Left lung (tissue), 10 donors: Measurements from ENCODE around the gene TBX4. TPM values are rescaled to one million over a fixed set of nuclear protein-coding genes. Genes with fewer than 3 reads are reported as not detected.

ENCODE experiments used
- ATAC-seq: fragments of 200-7000 bp; cut with Tn5 transposase; one replicate; pipeline ENCODE4 v1.9.1; 2020; ENCODE audit warnings: moderate library complexity
- DNase-seq, 4 donors: peaks; one replicate each; pipeline ENCODE4 v3.0.0-alpha.2; 2013 to 2020
- H3K27ac ChIP-seq, 2 donors: fragments of 200-600 bp; sonication (generic) in 1 of 2; one replicate each; pipeline versions ENCODE4 v1.5.0 to v1.8.0; 2020 to 2021
- H3K27me3 ChIP-seq, 2 donors: fragments of 200-600 bp; sonication (generic) in 1 of 2; one replicate each; pipeline versions ENCODE4 v1.5.0 to v1.8.0; 2020 to 2021
- H3K36me3 ChIP-seq, 2 donors: fragments of 200-600 bp; sonication (generic) in 1 of 2; one replicate each; pipeline versions ENCODE4 v1.5.0 to v1.8.0; 2020 to 2021
- H3K4me1 ChIP-seq, 2 donors: fragments of 200-600 bp; one replicate each; pipeline ENCODE4 v1.8.0; 2021
- H3K4me3 ChIP-seq, 2 donors: fragments of 200-600 bp; sonication (generic) in 1 of 2; one replicate each; pipeline versions ENCODE4 v1.5.0 to v1.8.0; 2020 to 2021; ENCODE audit warnings: mild to moderate bottlenecking in 1 of 2
- H3K9me3 ChIP-seq, 2 donors: fragments of 200-600 bp; sonication (generic) in 1 of 2; one replicate each; pipeline versions ENCODE4 v1.5.0 to v1.8.0; 2020 to 2021
- intact Hi-C, 2 donors: fragments of 100-400 bp; cut with DNase I; formaldehyde crosslinking; loops; one replicate each; pipeline versions ENCODE4 v1.11.2 to v1.14.2; 2022
- polyA plus RNA-seq, 6 donors: library from polyadenylated mRNA; unstranded; fragments of 120-200 nt; gene quantifications; one replicate each; pipeline ENCODE4 v1.2.1, GENCODE V29; 2013; ENCODE audit not compliant: insufficient read length in 6 of 6
- total RNA-seq, 2 donors: library from RNA; stranded (reverse); fragmentation: NEBNext Ultra II Directional; extraction: Animal tissue kit (Norgen Biotek cat#: 25700); gene quantifications; one replicate each; pipeline ENCODE4 v1.2.1, GENCODE V29; 2021
- TF ChIP-seq, protein P1 (sequence below), 2 donors: fragments of 200-600 bp; sonication (generic) in 1 of 2; IDR thresholded peaks; one replicate each; pipeline versions ENCODE4 v1.5.0 to v1.8.0; 2021; ENCODE audit warnings: antibody characterized with exemption in 2 of 2
- donor health status: DM: no; HTN: yes; CAD: no.
- donor health status: DM: no; HTN: no; CAD: no.

The TBX4 gene
- total and polyA plus RNA-seq, 8 donors: 21.2 to 190 (median 162) TPM

DNA sequence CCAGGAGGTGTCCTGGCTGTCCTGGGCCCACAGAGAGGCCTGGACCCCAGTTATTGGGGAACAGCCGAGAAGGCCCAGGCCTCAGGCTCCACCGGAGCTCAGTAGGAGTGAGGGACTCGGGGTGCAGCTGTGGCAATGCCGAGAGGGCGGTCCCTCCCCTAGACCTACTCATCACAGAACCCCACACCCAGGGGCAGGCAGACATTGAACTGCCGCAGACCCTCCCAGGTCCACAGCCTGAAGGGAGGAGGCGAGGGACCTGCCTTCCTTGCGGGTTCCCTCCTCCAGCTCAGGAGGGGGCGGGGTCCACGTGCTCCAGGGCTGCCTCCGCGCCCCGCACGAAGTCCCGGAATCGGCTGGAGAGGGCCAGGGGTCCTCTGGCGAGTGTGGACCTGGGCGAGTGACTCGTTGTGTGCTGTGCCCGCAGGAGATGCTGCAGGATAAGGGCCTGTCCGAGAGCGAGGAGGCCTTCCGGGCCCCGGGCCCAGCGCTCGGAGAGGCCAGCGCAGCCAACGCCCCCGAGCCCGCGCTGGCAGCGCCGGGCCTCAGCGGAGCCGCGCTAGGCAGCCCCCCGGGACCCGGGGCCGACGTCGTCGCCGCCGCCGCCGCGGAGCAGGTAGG is 3.9 kb downstream of the TBX4 start:
- Histone ChIP-seq H3K27me3 (peaks cover 88 to 100% of the 10 kb centered on the region in 2 donors), H3K27ac (peak overlapping the region; percentile 70 to 86), H3K4me1 (peaks cover 13 to 19% of the 10 kb centered on the region in 2 donors), H3K36me3 (no peaks in the 10 kb centered on the region), H3K4me3 (peak overlapping the region; percentile 33 to 35), H3K9me3 (no peaks in the 10 kb centered on the region)
- ATAC-seq (no peak), DNase-seq (peak in 2 of 4 donors; percentile 48 to 71)
- TF ChIP-seq, protein P1, sequence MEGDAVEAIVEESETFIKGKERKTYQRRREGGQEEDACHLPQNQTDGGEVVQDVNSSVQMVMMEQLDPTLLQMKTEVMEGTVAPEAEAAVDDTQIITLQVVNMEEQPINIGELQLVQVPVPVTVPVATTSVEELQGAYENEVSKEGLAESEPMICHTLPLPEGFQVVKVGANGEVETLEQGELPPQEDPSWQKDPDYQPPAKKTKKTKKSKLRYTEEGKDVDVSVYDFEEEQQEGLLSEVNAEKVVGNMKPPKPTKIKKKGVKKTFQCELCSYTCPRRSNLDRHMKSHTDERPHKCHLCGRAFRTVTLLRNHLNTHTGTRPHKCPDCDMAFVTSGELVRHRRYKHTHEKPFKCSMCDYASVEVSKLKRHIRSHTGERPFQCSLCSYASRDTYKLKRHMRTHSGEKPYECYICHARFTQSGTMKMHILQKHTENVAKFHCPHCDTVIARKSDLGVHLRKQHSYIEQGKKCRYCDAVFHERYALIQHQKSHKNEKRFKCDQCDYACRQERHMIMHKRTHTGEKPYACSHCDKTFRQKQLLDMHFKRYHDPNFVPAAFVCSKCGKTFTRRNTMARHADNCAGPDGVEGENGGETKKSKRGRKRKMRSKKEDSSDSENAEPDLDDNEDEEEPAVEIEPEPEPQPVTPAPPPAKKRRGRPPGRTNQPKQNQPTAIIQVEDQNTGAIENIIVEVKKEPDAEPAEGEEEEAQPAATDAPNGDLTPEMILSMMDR (IDR thresholded peaks at IDR 0.05): no peak
- intact Hi-C loops: no loop called here

DNA sequence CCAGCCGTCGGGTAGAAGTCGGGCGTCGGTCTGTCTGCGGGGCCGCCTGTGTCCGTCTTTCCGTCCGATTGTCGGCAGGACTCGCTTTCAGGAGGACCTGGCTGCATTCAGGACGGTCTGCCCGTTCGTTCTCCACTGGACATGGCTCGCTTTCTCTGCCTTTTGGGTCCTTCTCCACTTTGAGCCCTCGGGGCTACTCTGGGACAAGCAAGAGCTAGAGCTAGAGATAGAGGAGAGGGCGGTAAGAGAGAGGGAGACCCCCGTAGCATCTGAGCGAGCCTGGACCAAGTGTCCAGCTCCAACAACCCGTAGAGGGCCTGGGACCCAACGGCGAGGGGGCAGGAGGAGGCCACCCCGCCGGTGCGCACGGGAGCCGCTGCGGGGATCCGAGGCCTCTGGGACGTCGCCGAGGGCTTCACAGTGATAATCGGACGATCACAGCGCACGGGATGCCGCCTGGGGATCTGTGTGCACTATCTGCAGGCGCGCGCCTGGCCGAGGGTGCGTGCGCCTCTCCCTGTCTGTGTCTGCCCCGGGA is 4.5 kb downstream of the TBX4 start:
- Histone ChIP-seq H3K9me3 (no peaks in the 10 kb centered on the region), H3K27ac (peak overlapping the region; percentile 70 to 86), H3K36me3 (no peaks in the 10 kb centered on the region), H3K4me3 (peak overlapping the region; percentile 33 to 35), H3K4me1 (peaks cover 10 to 18% of the 10 kb centered on the region in 2 donors), H3K27me3 (peaks cover 88 to 100% of the 10 kb centered on the region in 2 donors)
- TF ChIP-seq, protein P1 (IDR thresholded peaks at IDR 0.05): no peak
- no peak for DNase-seq
- intact Hi-C loops: no loop called here
- ATAC-seq: no peak

DNA sequence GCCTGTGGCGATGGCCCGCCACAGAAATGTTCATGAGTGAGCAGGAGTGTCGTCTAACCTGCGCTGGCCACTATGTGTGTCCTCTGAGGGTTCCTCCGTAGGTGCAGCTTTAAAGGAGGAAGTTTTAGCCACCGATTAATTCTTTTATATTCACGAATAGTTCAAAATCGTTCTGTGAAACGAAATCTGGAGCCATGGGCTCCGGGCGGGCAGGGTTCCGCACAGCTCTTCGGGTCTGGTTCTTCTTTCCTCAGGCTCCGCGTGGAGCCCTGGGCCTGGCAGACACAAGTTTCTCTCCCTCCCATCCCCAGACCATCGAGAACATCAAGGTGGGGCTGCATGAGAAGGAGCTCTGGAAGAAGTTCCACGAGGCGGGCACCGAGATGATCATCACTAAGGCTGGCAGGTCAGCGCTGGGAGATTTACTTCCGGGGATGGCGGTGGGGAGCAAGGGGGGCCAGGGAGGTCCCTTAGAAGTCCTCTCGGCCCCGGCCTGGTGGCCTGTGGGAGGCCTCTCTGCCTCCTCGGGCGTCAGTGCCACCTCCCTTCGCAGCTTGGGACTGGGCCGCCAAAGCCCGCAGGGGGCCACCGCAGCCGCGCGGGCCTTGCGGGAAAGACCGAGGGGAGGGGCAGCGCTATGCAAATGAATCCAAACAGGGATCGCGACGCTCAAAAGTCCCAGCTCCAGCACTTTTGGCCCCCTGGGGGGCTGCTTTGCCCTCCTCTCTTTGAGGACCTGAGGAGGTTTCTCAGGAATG is 5.2 kb downstream of the TBX4 start:
- H3K27ac ChIP-seq: peak overlapping the region; percentile 70 to 86
- peak in 1 of 4 donors; percentile 67 for DNase-seq
- H3K9me3 ChIP-seq: no peaks in the 10 kb centered on the region
- intact Hi-C loops: no loop called here
- no peak for ATAC-seq
- TF ChIP-seq, protein P1 (IDR thresholded peaks at IDR 0.05): no peak
- peaks cover 4 to 18% of the 10 kb centered on the region in 2 donors for H3K4me1 ChIP-seq
- H3K36me3 ChIP-seq: no peaks in the 10 kb centered on the region
- H3K27me3 ChIP-seq: peaks cover 87 to 100% of the 10 kb centered on the region in 2 donors
- H3K4me3 ChIP-seq: peak overlapping the region; percentile 33 to 35

DNA sequence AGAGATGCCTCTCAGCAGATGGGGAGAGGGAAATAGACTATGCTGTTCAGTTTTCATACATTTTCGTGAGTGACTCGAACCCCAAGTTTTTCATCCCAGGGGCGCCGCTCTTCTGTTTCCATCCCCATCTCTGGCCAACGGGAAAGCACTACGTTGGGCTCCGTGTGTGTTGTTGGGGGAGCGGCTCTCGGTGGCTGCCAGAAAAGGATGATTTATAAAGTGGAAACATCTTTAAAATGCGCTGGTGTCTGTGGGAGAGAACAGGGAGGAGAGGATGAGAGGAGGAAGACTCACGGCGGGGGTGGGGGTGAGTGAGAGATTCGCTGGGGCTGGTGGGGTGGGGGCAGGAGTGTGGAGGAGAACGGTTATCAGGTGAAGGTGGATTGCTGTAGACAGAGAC is 5.8 kb downstream of the TBX4 start:
- DNase-seq (no peak), ATAC-seq (no peak)
- TF ChIP-seq, protein P1 (IDR thresholded peaks at IDR 0.05): no peak
- Histone ChIP-seq H3K27ac (peak overlapping the region in 1 of 2 donors; percentile 86), H3K4me1 (peaks cover 3 to 18% of the 10 kb centered on the region in 2 donors), H3K9me3 (no peaks in the 10 kb centered on the region), H3K36me3 (no peaks in the 10 kb centered on the region), H3K27me3 (peaks cover 84 to 100% of the 10 kb centered on the region in 2 donors), H3K4me3 (peak overlapping the region in 1 of 2 donors; percentile 35)
- intact Hi-C loops: no loop called here
